ENCODE results near the gene NELL1. TPM values are rescaled to one million over a fixed set of nuclear protein-coding genes. Genes with fewer than 3 reads are reported as not detected.

The NELL1 gene
- total and polyA plus RNA-seq, 7 experiments from 2014 or later: not detected

- ChIA-PET CTCF (no interaction called here), POLR2A (no interaction called here)
- Histone ChIP-seq H3K27me3 (ENCODE audit: control insufficient read depth in 2 of 2, insufficient read depth in 2 of 2, low read length in 2 of 2) (peaks cover 0 to 9% of the 10 kb centered on the region in 2 donors), H3K36me3 (ENCODE audit: control insufficient read depth in 2 of 3, insufficient read depth in 3 of 3, low read length in 3 of 3) (no peaks in the 10 kb centered on the region), H3K9me3 (ENCODE audit: control insufficient read depth in 2 of 3, low read length in 3 of 3) (no peaks in the 10 kb centered on the region), H3K27ac (ENCODE audit: low read depth, low read length) (no peak overlapping the region), H3K4me3 (ENCODE audit: low read length) (no peak overlapping the region), H3K4me1 (ENCODE audit: control insufficient read depth in 2 of 2, insufficient read depth in 2 of 2, low read length in 2 of 2) (no peaks in the 10 kb centered on the region)
- Mint-ChIP-seq H3K9me3 (peaks cover 0 to 5% (median 0%) of the 10 kb centered on the region in 11 donors), H3K4me3 (no peak overlapping the region), H3K36me3 (no peaks in the 10 kb centered on the region), H3K4me1 (peaks cover 0 to 19% (median 10%) of the 10 kb centered on the region in 7 donors), H3K27me3 (peaks cover 49 to 82% (median 70%) of the 10 kb centered on the region in 5 donors), H3K27ac (no peak overlapping the region)
- DNase-seq (no peak), ATAC-seq (no peak)
- intact Hi-C loops (cut with micrococcal nuclease): loop anchor here in 1 of 2 donors (2.0 kb wide), 1 partner anchor 24 kb away; no protein-coding TSS in a partner anchor
These were observed 3.2 kb downstream of the NELL1 start for GRCh38 chr11:20672575-20672974.

- H3K27ac ChIP-seq (ENCODE audit: low read depth, low read length): no peak overlapping the region
- intact Hi-C loops (cut with micrococcal nuclease): no loop called here
- Mint-ChIP-seq H3K36me3 (no peaks in the 10 kb centered on the region), H3K27ac (no peak overlapping the region), H3K4me3 (no peak overlapping the region), H3K9me3 (peaks cover 0 to 4% (median 0%) of the 10 kb centered on the region in 11 donors), H3K27me3 (peaks cover 14 to 48% (median 46%) of the 10 kb centered on the region in 5 donors), H3K4me1 (peaks cover 0 to 2% (median 0%) of the 10 kb centered on the region in 7 donors)
- H3K4me3 ChIP-seq (ENCODE audit: low read length): no peak overlapping the region
- DNase-seq (no peak), ATAC-seq (no peak)
- ChIA-PET POLR2A (no interaction called here), CTCF (no interaction called here)
- H3K4me1 ChIP-seq (ENCODE audit: control insufficient read depth in 2 of 2, insufficient read depth in 2 of 2, low read length in 2 of 2): no peaks in the 10 kb centered on the region
- H3K27me3 ChIP-seq (ENCODE audit: control insufficient read depth in 2 of 2, insufficient read depth in 2 of 2, low read length in 2 of 2): no peaks in the 10 kb centered on the region
- no peaks in the 10 kb centered on the region for H3K36me3 ChIP-seq (ENCODE audit: control insufficient read depth in 2 of 3, insufficient read depth in 3 of 3, low read length in 3 of 3)
- no peaks in the 10 kb centered on the region for H3K9me3 ChIP-seq (ENCODE audit: control insufficient read depth in 2 of 3, low read length in 3 of 3)
These were observed 7.3 kb downstream of the NELL1 start for GRCh38 chr11:20676658-20677057.

- Mint-ChIP-seq H3K4me1 (no peaks in the 10 kb centered on the region), H3K4me3 (no peak overlapping the region), H3K9me3 (peaks cover 0 to 5% (median 0%) of the 10 kb centered on the region in 11 donors), H3K36me3 (no peaks in the 10 kb centered on the region), H3K27me3 (peaks cover 0 to 14% (median under 1%) of the 10 kb centered on the region in 5 donors), H3K27ac (no peak overlapping the region)
- Histone ChIP-seq H3K27me3 (ENCODE audit: control insufficient read depth in 2 of 2, insufficient read depth in 2 of 2, low read length in 2 of 2) (no peaks in the 10 kb centered on the region), H3K36me3 (ENCODE audit: control insufficient read depth in 2 of 3, insufficient read depth in 3 of 3, low read length in 3 of 3) (no peaks in the 10 kb centered on the region), H3K9me3 (ENCODE audit: control insufficient read depth in 2 of 3, low read length in 3 of 3) (no peaks in the 10 kb centered on the region), H3K27ac (ENCODE audit: low read depth, low read length) (no peak overlapping the region), H3K4me3 (ENCODE audit: low read length) (no peak overlapping the region), H3K4me1 (ENCODE audit: control insufficient read depth in 2 of 2, insufficient read depth in 2 of 2, low read length in 2 of 2) (no peaks in the 10 kb centered on the region)
- intact Hi-C loops (cut with micrococcal nuclease): no loop called here
- POLR2A ChIA-PET: no interaction called here
- no peak for DNase-seq
- no peak for ATAC-seq
- CTCF ChIA-PET: no interaction called here
These were observed 19.4 kb downstream of the NELL1 start for GRCh38 chr11:20688761-20689160.

GRCh38 chr11:20707876-20708275 lies 38.5 kb downstream of the NELL1 start:
- H3K9me3 Mint-ChIP-seq: peaks cover 0 to 35% (median 17%) of the 10 kb centered on the region in 11 donors
- H3K27ac ChIP-seq (ENCODE audit: low read depth, low read length): no peak overlapping the region
- DNase-seq (no peak), ATAC-seq (no peak)
- H3K36me3 ChIP-seq (ENCODE audit: control insufficient read depth in 2 of 3, insufficient read depth in 3 of 3, low read length in 3 of 3): no peaks in the 10 kb centered on the region
- no peaks in the 10 kb centered on the region for H3K27me3 ChIP-seq (ENCODE audit: control insufficient read depth in 2 of 2, insufficient read depth in 2 of 2, low read length in 2 of 2)
- no peaks in the 10 kb centered on the region for H3K4me1 ChIP-seq (ENCODE audit: control insufficient read depth in 2 of 2, insufficient read depth in 2 of 2, low read length in 2 of 2)
- POLR2A ChIA-PET: interaction anchor here (0.8 kb wide), 1 partner anchor 150 kb away, joined by 3 read pairs; no protein-coding TSS in a partner anchor
- H3K4me3 Mint-ChIP-seq: no peak overlapping the region
- no peaks in the 10 kb centered on the region for H3K4me1 Mint-ChIP-seq
- no peaks in the 10 kb centered on the region for H3K9me3 ChIP-seq (ENCODE audit: control insufficient read depth in 2 of 3, low read length in 3 of 3)
- no peaks in the 10 kb centered on the region for H3K27me3 Mint-ChIP-seq
- H3K36me3 Mint-ChIP-seq: peaks cover 0 to 8% (median 0%) of the 10 kb centered on the region in 5 donors
- intact Hi-C loops (cut with micrococcal nuclease): no loop called here
- no peak overlapping the region for H3K4me3 ChIP-seq (ENCODE audit: low read length)
- no peak overlapping the region for H3K27ac Mint-ChIP-seq
- CTCF ChIA-PET: no interaction called here

- DNase-seq: no peak
- intact Hi-C loops (cut with micrococcal nuclease): no loop called here
- H3K36me3 Mint-ChIP-seq: no peaks in the 10 kb centered on the region
- no peak overlapping the region for H3K27ac Mint-ChIP-seq
- CTCF ChIA-PET: no interaction called here
- Histone ChIP-seq H3K9me3 (ENCODE audit: control insufficient read depth in 2 of 3, low read length in 3 of 3) (no peaks in the 10 kb centered on the region), H3K4me3 (ENCODE audit: low read length) (no peak overlapping the region), H3K36me3 (ENCODE audit: control insufficient read depth in 2 of 3, insufficient read depth in 3 of 3, low read length in 3 of 3) (no peaks in the 10 kb centered on the region), H3K27me3 (ENCODE audit: control insufficient read depth in 2 of 2, insufficient read depth in 2 of 2, low read length in 2 of 2) (no peaks in the 10 kb centered on the region), H3K27ac (ENCODE audit: low read depth, low read length) (no peak overlapping the region), H3K4me1 (ENCODE audit: control insufficient read depth in 2 of 2, insufficient read depth in 2 of 2, low read length in 2 of 2) (no peaks in the 10 kb centered on the region)
- no peak for ATAC-seq
- POLR2A ChIA-PET: no interaction called here
- no peaks in the 10 kb centered on the region for H3K4me1 Mint-ChIP-seq
- peaks cover 0 to 5% (median 0%) of the 10 kb centered on the region in 5 donors for H3K27me3 Mint-ChIP-seq
- peaks cover 0 to 18% (median 4%) of the 10 kb centered on the region in 11 donors for H3K9me3 Mint-ChIP-seq
- no peak overlapping the region for H3K4me3 Mint-ChIP-seq
These were observed 43.5 kb downstream of the NELL1 start for GRCh38 chr11:20712912-20713311.

- H3K27ac ChIP-seq (ENCODE audit: low read depth, low read length): no peak overlapping the region
- Mint-ChIP-seq H3K36me3 (peaks cover 0 to under 1% (median 0%) of the 10 kb centered on the region in 5 donors), H3K27ac (no peak overlapping the region), H3K4me3 (no peak overlapping the region), H3K9me3 (peaks cover 0 to 18% (median 4%) of the 10 kb centered on the region in 11 donors), H3K4me1 (no peaks in the 10 kb centered on the region), H3K27me3 (peaks cover 0 to 5% (median under 1%) of the 10 kb centered on the region in 5 donors)
- no peak for DNase-seq
- no peak for ATAC-seq
- H3K4me3 ChIP-seq (ENCODE audit: low read length): no peak overlapping the region
- CTCF ChIA-PET: no interaction called here
- H3K4me1 ChIP-seq (ENCODE audit: control insufficient read depth in 2 of 2, insufficient read depth in 2 of 2, low read length in 2 of 2): no peaks in the 10 kb centered on the region
- no peaks in the 10 kb centered on the region for H3K27me3 ChIP-seq (ENCODE audit: control insufficient read depth in 2 of 2, insufficient read depth in 2 of 2, low read length in 2 of 2)
- no peaks in the 10 kb centered on the region for H3K9me3 ChIP-seq (ENCODE audit: control insufficient read depth in 2 of 3, low read length in 3 of 3)
- POLR2A ChIA-PET: no interaction called here
- intact Hi-C loops (cut with micrococcal nuclease): no loop called here
- no peaks in the 10 kb centered on the region for H3K36me3 ChIP-seq (ENCODE audit: control insufficient read depth in 2 of 3, insufficient read depth in 3 of 3, low read length in 3 of 3)
These were observed 46.1 kb downstream of the NELL1 start for GRCh38 chr11:20715464-20715863.

GRCh38 chr11:20715931-20716330 lies 46.5 kb downstream of the NELL1 start:
- POLR2A ChIA-PET: no interaction called here
- DNase-seq (no peak), ATAC-seq (no peak)
- CTCF ChIA-PET: no interaction called here
- peaks cover 0 to 5% (median 4%) of the 10 kb centered on the region in 5 donors for H3K27me3 Mint-ChIP-seq
- no peak overlapping the region for H3K27ac Mint-ChIP-seq
- no peaks in the 10 kb centered on the region for H3K4me1 ChIP-seq (ENCODE audit: control insufficient read depth in 2 of 2, insufficient read depth in 2 of 2, low read length in 2 of 2)
- H3K36me3 ChIP-seq (ENCODE audit: control insufficient read depth in 2 of 3, insufficient read depth in 3 of 3, low read length in 3 of 3): no peaks in the 10 kb centered on the region
- intact Hi-C loops (cut with micrococcal nuclease): no loop called here
- peaks cover 0 to 18% (median 4%) of the 10 kb centered on the region in 11 donors for H3K9me3 Mint-ChIP-seq
- peaks cover 0 to 4% (median 0%) of the 10 kb centered on the region in 5 donors for H3K36me3 Mint-ChIP-seq
- H3K9me3 ChIP-seq (ENCODE audit: control insufficient read depth in 2 of 3, low read length in 3 of 3): no peaks in the 10 kb centered on the region
- H3K4me1 Mint-ChIP-seq: no peaks in the 10 kb centered on the region
- no peaks in the 10 kb centered on the region for H3K27me3 ChIP-seq (ENCODE audit: control insufficient read depth in 2 of 2, insufficient read depth in 2 of 2, low read length in 2 of 2)
- no peak overlapping the region for H3K4me3 Mint-ChIP-seq
- no peak overlapping the region for H3K27ac ChIP-seq (ENCODE audit: low read depth, low read length)
- H3K4me3 ChIP-seq (ENCODE audit: low read length): no peak overlapping the region

Data from naive thymus-derived CD4-positive, alpha-beta T cell (primary cell).